OCI-LY1 (cell line): ENCODE data around the gene CLEC20A.

ENCODE experiments used
- H2AFZ ChIP-seq: fragments of 200-600 bp; sonication (generic), shearing (Covaris generic); 2 replicates; pipeline ENCODE4 v1.6.0; 2014; ENCODE audit warnings: antibody characterized with exemption, mild to moderate bottlenecking, low read length
- H3F3A ChIP-seq: fragments of 200-600 bp; sonication (generic), shearing (Covaris generic); 2 replicates; pipeline ENCODE4 v1.6.0; 2014; ENCODE audit warnings: mild to moderate bottlenecking, antibody characterized with exemption, low read length, moderate library complexity; ENCODE audit not compliant: insufficient read depth
- H3K27ac ChIP-seq: fragments of 200-600 bp; sonication (generic); 2 replicates; pipeline ENCODE4 v1.5.1; 2014; ENCODE audit warnings: low read length, mixed run types, mild to moderate bottlenecking, low read depth; ENCODE audit not compliant: poor library complexity, severe bottlenecking
- H3K27me3 ChIP-seq: fragments of 200-600 bp; sonication (generic); 2 replicates; pipeline ENCODE4 v1.6.0; 2014; ENCODE audit warnings: antibody characterized with exemption, mild to moderate bottlenecking, low read length, moderate library complexity; ENCODE audit not compliant: insufficient read depth
- H3K36me3 ChIP-seq: fragments of 200-600 bp; sonication (generic); 2 replicates; pipeline ENCODE4 v1.6.1; 2014; ENCODE audit warnings: mild to moderate bottlenecking, antibody characterized with exemption, low read length, moderate library complexity, mixed read lengths; ENCODE audit not compliant: insufficient read depth
- H3K4me1 ChIP-seq: fragments of 200-600 bp; sonication (generic); 2 replicates; pipeline ENCODE4 v1.5.1; 2014; ENCODE audit warnings: mild to moderate bottlenecking, low read length, moderate library complexity; ENCODE audit not compliant: insufficient read depth, severe bottlenecking
- H3K4me2 ChIP-seq: fragments of 200-600 bp; sonication (generic), shearing (Covaris generic); 2 replicates; pipeline ENCODE4 v1.6.1; 2014; ENCODE audit warnings: low read length
- H3K4me3 ChIP-seq: fragments of 200-600 bp; sonication (generic); 2 replicates; pipeline ENCODE4 v1.5.1; 2014; ENCODE audit warnings: low read length, low read depth, mild to moderate bottlenecking, mixed read lengths; ENCODE audit not compliant: poor library complexity, severe bottlenecking
- H3K79me2 ChIP-seq: fragments of 200-600 bp; shearing (Covaris generic); 2 replicates; pipeline ENCODE4 v1.6.1; 2016; ENCODE audit warnings: mixed run types, low read length, mixed read lengths; ENCODE audit not compliant: insufficient read depth
- H3K9ac ChIP-seq: fragments of 200-600 bp; sonication (generic), shearing (Covaris generic); 2 replicates; pipeline ENCODE4 v1.6.1; 2014; ENCODE audit warnings: mild to moderate bottlenecking, low read length, mixed read lengths
- H3K9me2 ChIP-seq: fragments of 200-600 bp; sonication (generic), shearing (Covaris generic); 2 replicates; pipeline ENCODE4 v1.6.1; 2014; ENCODE audit warnings: low read depth, mild to moderate bottlenecking, low read length, mixed read lengths
- H3K9me3 ChIP-seq: fragments of 200-600 bp; shearing (Covaris generic); 2 replicates; pipeline ENCODE4 v1.6.1; 2014; ENCODE audit warnings: low read length, mixed read lengths
- H4K20me1 ChIP-seq: fragments of 200-600 bp; sonication (generic), shearing (Covaris generic); 2 replicates; pipeline ENCODE4 v1.6.0; 2016; ENCODE audit warnings: mild to moderate bottlenecking, low read length; ENCODE audit not compliant: insufficient read depth
- CTCF ChIP-seq: fragments of 200-600 bp; sonication (generic), shearing (Covaris generic); IDR thresholded peaks from 2 replicates; pipeline ENCODE4 v1.5.1; 2017; ENCODE audit warnings: mild to moderate bottlenecking, antibody characterized with exemption, low read length, moderate library complexity, mixed read lengths
- EZH2 ChIP-seq: fragments of 200-600 bp; sonication (generic), shearing (Covaris generic); IDR thresholded peaks from 2 replicates; pipeline ENCODE4 v1.8.0; 2017; ENCODE audit warnings: borderline replicate concordance, mixed run types, mild to moderate bottlenecking, antibody characterized with exemption, low read length, moderate library complexity, mixed read lengths

Gene CLEC20A

GRCh38 chr1:178485541-178485981 is 11.2 kb downstream of the CLEC20A start:
- Histone ChIP-seq H3K27ac (no peak overlapping the region), H3K79me2 (no peaks in the 10 kb centered on the region), H3K36me3 (no peaks in the 10 kb centered on the region), H2AFZ (no peak overlapping the region), H3K9ac (no peak overlapping the region), H3K27me3 (no peaks in the 10 kb centered on the region), H3K9me2 (no peaks in the 10 kb centered on the region), H3K9me3 (no peaks in the 10 kb centered on the region), H3K4me3 (no peak overlapping the region), H3K4me2 (no peak overlapping the region), H4K20me1 (no peaks in the 10 kb centered on the region), H3F3A (no peaks in the 10 kb centered on the region), H3K4me1 (peaks cover 9% of the 10 kb centered on the region)
- TF ChIP-seq CTCF (no peak), EZH2 (no peak)

GRCh38 chr1:178484698-178485225 is 12.0 kb downstream of the CLEC20A start:
- TF ChIP-seq EZH2 (no peak), CTCF (no peak)
- H3K4me2 ChIP-seq = no peak overlapping the region
- H3K9ac ChIP-seq = no peak overlapping the region

GRCh38 chr1:178483251-178483957 is 13.4 kb downstream of the CLEC20A start:
- H3K27me3 ChIP-seq = no peaks in the 10 kb centered on the region
- H3F3A ChIP-seq = no peaks in the 10 kb centered on the region
- H3K27ac ChIP-seq = no peak overlapping the region
- no peak overlapping the region for H2AFZ ChIP-seq
- peaks cover 9% of the 10 kb centered on the region for H3K4me1 ChIP-seq
- no peak for TF ChIP-seq CTCF
- TF ChIP-seq EZH2 = no peak
- H3K36me3 ChIP-seq = no peaks in the 10 kb centered on the region
- H3K9me3 ChIP-seq = no peaks in the 10 kb centered on the region
- no peaks in the 10 kb centered on the region for H3K9me2 ChIP-seq
- no peaks in the 10 kb centered on the region for H4K20me1 ChIP-seq
- H3K9ac ChIP-seq = no peak overlapping the region
- no peaks in the 10 kb centered on the region for H3K79me2 ChIP-seq
- no peak overlapping the region for H3K4me3 ChIP-seq
- no peak overlapping the region for H3K4me2 ChIP-seq

More at GRCh38 chr1:178484698-178485225, 12.0 kb downstream of the CLEC20A start:
- Histone ChIP-seq H3K36me3 (no peaks in the 10 kb centered on the region), H3K27me3 (no peaks in the 10 kb centered on the region), H3K4me3 (no peak overlapping the region), H4K20me1 (no peaks in the 10 kb centered on the region), H3K9me2 (no peaks in the 10 kb centered on the region), H3F3A (no peaks in the 10 kb centered on the region), H3K79me2 (no peaks in the 10 kb centered on the region), H2AFZ (no peak overlapping the region), H3K4me1 (peaks cover 9% of the 10 kb centered on the region), H3K9me3 (no peaks in the 10 kb centered on the region), H3K27ac (no peak overlapping the region)
